ENCODE measurements around the gene CORO2A.

- TF ChIP-seq POLR2A (IDR thresholded peaks at IDR 0.05), result no peak
- TF ChIP-seq CTCF (IDR thresholded peaks at IDR 0.05), result no peak
Observed at GRCh38 chr9:98168153-98168780, 24.2 kb downstream of the CORO2A start.
